NCI-H345 treated with DMSO at 0.1 percent for 48 hours (cell line): ENCODE measurements around the gene PPFIA1.

Experiments used
- DNase-seq: peaks from one replicate; lab custom pipeline; 2025; ENCODE audit not compliant: unreplicated experiment; lab: John Stamatoyannopoulos, UW

PPFIA1 gene

GRCh38 chr11:70353900-70354568 lies 83.5 kb downstream of the PPFIA1 start:
- no peak for DNase-seq

GRCh38 chr11:70354629-70355028 lies 84.1 kb downstream of the PPFIA1 start:
- DNase-seq, result no peak

GRCh38 chr11:70358753-70359152 lies 88.3 kb downstream of the PPFIA1 start:
- no peak for DNase-seq

GRCh38 chr11:70359451-70360205 lies 89.1 kb downstream of the PPFIA1 start:
- no peak for DNase-seq

GRCh38 chr11:70360211-70360610 lies 89.7 kb downstream of the PPFIA1 start:
- no peak for DNase-seq

GRCh38 chr11:70364178-70364577 lies 93.7 kb downstream of the PPFIA1 start:
- no peak for DNase-seq

GRCh38 chr11:70364745-70365543 lies 94.5 kb downstream of the PPFIA1 start:
- no peak for DNase-seq

GRCh38 chr11:70365544-70365927 lies 95.0 kb downstream of the PPFIA1 start:
- no peak for DNase-seq

- no peak for DNase-seq
These were observed 96.6 kb downstream of the PPFIA1 start for GRCh38 chr11:70367071-70367470.

GRCh38 chr11:70368961-70369360 lies 98.5 kb downstream of the PPFIA1 start:
- DNase-seq, result no peak

- DNase-seq, result no peak
These were observed 100.8 kb downstream of the PPFIA1 start for GRCh38 chr11:70371241-70371640.

GRCh38 chr11:70372076-70372475 lies 101.6 kb downstream of the PPFIA1 start:
- DNase-seq, result no peak

- DNase-seq, result no peak
These were observed 106.1 kb downstream of the PPFIA1 start for GRCh38 chr11:70376621-70377020.

GRCh38 chr11:70377645-70378044 lies 107.2 kb downstream of the PPFIA1 start:
- no peak for DNase-seq

- DNase-seq, result no peak
These were observed 108.1 kb downstream of the PPFIA1 start for GRCh38 chr11:70378506-70379134.

- no peak for DNase-seq
These were observed 110.9 kb downstream of the PPFIA1 start for GRCh38 chr11:70381350-70381749.

- no peak for DNase-seq
These were observed 111.7 kb downstream of the PPFIA1 start for GRCh38 chr11:70381872-70382861.

- DNase-seq, result no peak
These were observed 113.4 kb downstream of the PPFIA1 start for GRCh38 chr11:70383664-70384565.

GRCh38 chr11:70384566-70385152 lies 114.2 kb downstream of the PPFIA1 start:
- DNase-seq, result no peak
